A549 treated with RU486 at 1 μM for 4 hours (cell line): ENCODE data around the gene P2RY2. TPM values are rescaled to one million over a fixed set of nuclear protein-coding genes. Genes with fewer than 3 reads are reported as not detected.

Source experiments
- total RNA-seq: library from RNA; stranded (reverse); fragments of 200-300 nt; extraction: Qiagen RNA extraction; gene quantifications from 5 replicates; pipeline ENCODE4 v1.2.3, GENCODE V29; 2022; ENCODE audit warnings: low read depth

P2RY2 gene
- total RNA-seq = 7.5 to 12.3 TPM (median 10.2 TPM) in 5 replicates

GRCh38 chr11:73218106-73218829 is at the start of gene P2RY2:
Gene P2RY2, plus strand, starts transcription at chr11:73218281. Its CDS starts 15,879 bp downstream, at chr11:73234160.

GRCh38 chr11:73271936-73272679 is 54.0 kb downstream of the P2RY2 start, which contains the start of gene P2RY6:
Gene P2RY6, plus strand, starts transcription at chr11:73272338. Its CDS starts 24,181 bp downstream, at chr11:73296519.

Other genes with a start within 250 kb of the P2RY2 start
- 9.5 to 11.8 TPM (median 11.0 TPM) in 5 replicates for gene FCHSD2, start 76.0 kb upstream of the P2RY2 start, total RNA-seq
- gene P2RY6, start 54.1 kb downstream of the P2RY2 start, total RNA-seq = 5.9 to 13.3 TPM (median 10.8 TPM) in 5 replicates
- gene ARHGEF17, start 90.0 kb downstream of the P2RY2 start, total RNA-seq = 8.5 to 14.0 TPM (median 10.4 TPM) in 5 replicates
- gene RELT, start 158.1 kb downstream of the P2RY2 start, total RNA-seq = 5.5 to 11.4 TPM (median 10.4 TPM) in 5 replicates